Stimulated activated naive CD8-positive, alpha-beta T cell treated with anti-CD3 and anti-CD28 coated beads, Interleukin-15, Interleukin-2, amounts not matched to agents 100 U/mL and 50 U/mL, for 24 hours (primary cell): ENCODE measurements around the gene SKAP2.
"Not testable (repeated sequence)": the region's sequence is repeated elsewhere in the genome, so short reads cannot be mapped to it uniquely, and the experiment has no call there.

Source experiments
- ATAC-seq: fragments of 150-1000 bp; cut with Tn5 transposase; one replicate; pipeline ENCODE4 v1.10.0; 2021
- DNase-seq: peaks from one replicate; pipeline ENCODE4 v3.0.0; 2021

Gene SKAP2

GRCh38 chr7:26857170-26857505 is 7.3 kb downstream of the SKAP2 start:
- ATAC-seq (no peak), DNase-seq (no peak)

DNA sequence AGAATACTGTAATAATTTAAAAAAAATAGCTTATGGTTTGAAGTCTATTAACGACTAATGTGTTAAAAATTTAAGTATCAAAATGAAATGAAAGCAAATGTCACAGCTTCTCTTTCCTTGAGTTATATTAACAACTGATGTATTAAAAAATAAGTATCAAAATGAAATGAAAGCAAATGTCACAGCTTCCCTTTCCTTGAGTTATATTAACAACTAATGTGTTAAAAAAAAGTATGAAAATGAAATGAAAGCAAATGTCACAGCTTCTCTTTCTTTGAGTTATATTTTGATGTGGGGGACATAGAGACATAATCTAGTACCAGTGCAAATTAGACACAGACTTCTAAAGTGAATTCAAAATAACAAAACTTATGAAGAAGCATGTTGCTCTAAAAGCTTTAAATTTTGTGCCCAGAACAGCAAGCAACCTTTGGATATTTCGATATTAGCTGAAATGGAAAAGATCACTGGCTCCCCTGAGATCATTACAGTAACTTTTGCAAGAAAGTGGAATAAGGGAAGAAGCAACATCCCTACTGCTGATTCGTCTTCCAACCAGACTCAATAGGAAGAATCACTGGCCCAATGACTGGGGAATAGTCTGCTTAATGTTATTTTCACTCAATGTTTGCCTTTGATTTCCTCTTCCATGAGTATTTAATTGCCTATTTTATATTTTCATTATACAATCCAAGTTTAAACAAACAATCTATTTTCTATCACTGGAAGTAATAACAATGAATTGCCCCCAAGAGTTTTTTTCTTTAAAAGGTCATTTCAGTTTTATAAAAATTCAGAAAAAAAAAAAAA is 8.0 kb downstream of the SKAP2 start:
- DNase-seq = no peak
- no peak for ATAC-seq

DNA sequence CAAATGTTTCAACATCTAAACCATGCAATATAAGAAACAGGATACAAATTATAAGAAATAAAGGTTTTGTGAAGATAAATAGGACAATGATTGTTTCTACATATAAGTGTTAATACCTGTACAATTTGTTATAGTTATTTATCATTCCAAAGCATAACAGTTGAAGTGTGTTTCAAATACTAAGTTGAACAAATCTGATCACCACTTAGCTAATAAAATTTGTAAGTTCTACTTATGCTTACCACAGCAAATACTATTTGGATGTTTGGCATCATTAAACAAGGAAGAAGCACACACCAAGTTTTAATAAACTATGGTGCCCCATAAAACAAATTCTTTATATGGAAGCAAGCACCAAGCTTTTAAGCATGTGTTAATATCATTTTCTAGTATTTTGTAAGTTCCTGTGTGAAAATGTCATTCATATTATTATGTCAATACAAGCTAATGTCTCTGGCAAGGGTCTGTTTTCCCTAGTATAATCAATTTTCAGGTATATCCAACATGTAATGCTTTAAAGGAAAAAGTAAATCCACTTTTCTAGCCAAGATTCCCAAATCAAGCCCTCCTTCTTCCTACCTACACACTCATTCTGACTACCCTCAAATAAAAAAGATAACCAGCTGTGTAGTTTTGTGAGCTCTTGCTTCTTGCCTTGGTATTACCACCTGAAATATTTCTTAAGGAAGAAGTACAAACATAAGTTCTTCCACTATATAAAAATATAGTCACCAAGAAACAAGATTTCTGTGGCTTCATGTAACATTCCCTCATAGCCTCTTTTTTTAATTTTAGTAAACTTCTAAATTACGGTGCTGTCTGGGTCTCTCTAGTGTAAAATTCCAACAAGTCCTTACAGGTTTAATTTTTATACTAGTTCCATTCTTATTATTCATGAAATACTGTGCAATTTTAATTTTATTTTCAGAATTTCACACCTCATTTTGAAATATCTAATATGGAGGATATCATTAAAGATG is 9.2 kb downstream of the SKAP2 start:
- ATAC-seq (no peak), DNase-seq (no peak)

DNA sequence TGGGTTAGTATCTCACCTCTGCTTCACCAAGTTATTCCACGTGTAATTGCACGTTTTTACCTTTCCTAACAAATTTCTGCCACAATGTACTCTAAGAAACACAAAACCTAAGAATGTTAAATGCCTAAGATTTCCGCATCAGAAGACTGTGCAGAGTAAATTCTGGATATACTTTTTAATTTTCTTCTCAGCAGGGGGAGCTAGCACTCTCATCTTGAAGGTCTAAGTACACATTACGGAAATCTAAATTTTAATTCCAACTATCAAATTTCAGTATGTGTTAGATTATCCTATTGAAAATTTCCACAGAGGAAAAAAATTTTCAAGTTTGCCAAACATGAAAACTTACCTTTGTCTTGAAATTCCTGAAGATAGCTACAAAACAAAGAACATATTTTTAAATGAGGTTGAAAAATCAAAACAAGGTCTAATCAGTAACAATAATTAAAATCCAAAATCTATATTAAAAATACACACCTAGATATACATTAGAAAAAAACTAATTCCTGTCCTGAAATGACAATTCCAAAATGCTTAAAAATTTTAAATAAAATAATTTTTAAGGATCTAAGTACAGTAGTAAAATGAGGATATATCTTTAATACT is 10.5 kb downstream of the SKAP2 start:
- no peak for ATAC-seq

DNA sequence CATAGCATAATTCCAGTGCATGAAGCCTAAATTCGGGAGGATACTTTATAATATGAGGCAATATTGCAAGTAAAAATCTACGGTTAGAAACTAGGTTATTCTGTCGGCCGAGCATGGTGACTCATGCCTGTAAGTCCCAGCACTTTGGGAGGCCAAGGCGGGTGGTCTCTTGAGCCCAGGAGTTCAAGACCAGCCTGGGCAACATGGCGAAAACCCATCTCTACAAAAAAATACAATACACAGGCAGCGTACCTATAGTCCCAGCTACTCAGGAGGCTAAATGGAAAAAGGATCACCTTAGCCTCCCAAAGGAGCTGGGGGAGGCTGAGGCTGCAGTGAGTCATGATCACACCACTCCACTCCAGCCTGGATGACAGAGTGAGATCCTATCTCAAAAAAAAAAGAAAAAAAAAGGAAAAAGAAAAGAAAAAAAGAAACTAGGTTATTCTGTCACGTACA is 14.2 kb downstream of the SKAP2 start:
- DNase-seq = no peak
- ATAC-seq = no peak

More for the DNA sequence above, 10.5 kb downstream of the SKAP2 start:
- DNase-seq = no peak

GRCh38 chr7:26843705-26844104 is 20.7 kb downstream of the SKAP2 start:
- DNase-seq (no peak), ATAC-seq (no peak)

GRCh38 chr7:26842897-26843296 is 21.5 kb downstream of the SKAP2 start:
- no peak for ATAC-seq

DNA sequence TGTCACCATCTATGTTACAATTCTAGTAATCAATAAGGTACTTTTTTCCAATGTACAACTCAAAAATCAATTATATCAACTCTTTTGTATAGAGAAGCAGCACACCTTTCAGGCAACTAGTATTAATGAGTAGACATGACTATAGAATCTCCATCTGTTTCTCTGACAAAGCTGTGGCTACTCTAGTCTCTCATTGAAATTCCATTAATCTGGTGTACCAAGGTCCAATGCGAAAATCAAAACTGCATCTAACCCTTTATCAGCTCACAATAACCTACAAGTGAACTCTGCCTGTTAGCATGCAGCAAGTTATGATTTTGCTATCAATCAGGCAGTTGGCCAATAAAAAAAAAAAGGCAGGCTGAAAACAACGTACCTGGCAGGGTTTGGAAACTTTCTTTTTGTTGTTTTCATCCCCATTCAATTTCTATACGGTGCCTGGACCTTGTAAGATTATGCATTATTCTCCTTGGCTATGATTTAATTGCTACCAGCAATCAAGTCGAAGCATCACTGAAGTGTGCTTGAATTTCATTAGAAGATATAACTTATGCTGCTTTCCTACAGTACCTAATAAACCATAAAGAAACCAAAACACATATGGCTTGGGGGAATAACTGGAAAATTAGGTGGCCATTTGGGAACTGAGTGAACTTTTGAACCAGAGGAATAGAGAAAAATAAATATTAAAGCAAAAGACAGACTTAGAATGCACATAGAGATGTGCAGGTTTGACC is 23.2 kb downstream of the SKAP2 start:
- ATAC-seq (no peak), DNase-seq (no peak)

More at GRCh38 chr7:26842897-26843296, 21.5 kb downstream of the SKAP2 start:
- DNase-seq = no peak

DNA sequence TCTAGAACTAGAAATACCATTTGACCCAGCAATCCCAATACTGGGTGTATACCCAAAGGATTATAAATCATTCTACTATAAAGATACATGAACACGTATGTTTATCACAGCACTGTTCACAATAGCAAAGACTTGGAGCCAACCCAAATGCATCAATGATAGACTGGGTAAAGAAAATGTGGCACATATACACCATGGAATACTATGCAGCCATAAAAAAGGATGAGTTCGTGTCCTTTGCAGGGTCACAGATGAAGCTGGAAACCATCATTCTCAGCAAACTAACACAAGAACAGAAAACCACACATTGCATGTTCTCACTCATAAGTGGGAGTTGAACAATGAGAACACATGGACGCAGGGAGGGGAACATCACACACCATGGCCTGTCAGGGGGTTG is 27.6 kb downstream of the SKAP2 start:
- not testable (repeated sequence) for DNase-seq, ATAC-seq

DNA sequence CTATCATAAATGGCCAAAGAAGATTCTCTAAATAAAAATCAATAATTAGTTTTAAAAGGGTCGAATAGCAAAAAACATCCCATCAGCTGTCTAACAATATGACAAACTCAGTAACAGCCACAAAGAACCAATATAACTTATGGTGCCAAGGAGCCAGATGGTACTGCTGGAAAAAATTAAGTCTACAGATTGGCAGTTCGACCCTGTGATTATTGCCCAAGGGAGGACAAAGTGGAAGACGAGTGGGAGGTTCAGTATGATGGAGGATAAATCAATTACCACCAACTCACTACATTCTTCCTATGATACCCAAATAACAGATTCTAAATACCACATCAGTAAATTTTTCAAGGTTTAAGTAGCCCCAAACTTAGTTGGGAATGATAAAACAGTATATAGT is 49.0 kb downstream of the SKAP2 start:
- DNase-seq (no peak), ATAC-seq (no peak)

DNA sequence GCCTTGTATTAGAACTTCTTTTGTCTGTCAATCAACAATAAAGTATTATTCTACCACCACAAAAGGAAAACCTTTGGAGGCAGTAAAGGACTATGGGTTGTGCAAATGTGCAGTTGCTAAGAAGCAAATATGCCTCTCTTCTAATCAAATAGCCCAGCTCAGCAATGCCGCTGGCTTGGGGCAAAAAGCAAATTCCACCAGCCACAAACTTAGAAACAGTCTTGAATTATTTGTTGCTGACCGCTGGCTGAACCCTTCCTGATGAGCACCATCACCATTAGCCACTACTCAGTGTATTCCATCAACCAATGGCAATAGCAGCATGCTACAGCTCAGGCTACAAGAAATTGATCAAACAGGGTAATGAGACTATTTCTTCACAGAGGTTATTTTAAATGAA is 51.0 kb downstream of the SKAP2 start:
- no peak for ATAC-seq
- no peak for DNase-seq

- no peak for DNase-seq
- no peak for ATAC-seq
Observed at GRCh38 chr7:26794541-26794940, 69.8 kb downstream of the SKAP2 start.

DNA sequence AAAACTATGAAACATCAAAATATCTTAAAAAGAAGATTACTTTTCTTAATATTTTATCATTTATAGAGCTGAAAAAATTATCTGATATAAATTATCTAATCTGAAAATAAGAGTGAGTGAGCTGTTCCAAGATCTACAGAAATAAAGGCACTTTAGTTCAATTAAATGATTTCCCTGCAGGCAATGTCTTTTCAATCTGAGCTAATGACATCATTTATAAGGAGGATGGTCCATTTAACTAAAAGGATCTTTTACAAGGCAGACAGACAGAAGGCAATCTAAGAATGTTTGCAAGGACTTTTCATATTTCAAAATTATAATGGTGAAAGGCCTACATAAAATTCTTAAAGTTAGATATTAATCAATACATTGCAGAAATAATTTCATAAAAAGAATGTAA is 71.8 kb downstream of the SKAP2 start:
- no peak for DNase-seq
- ATAC-seq = no peak

DNA sequence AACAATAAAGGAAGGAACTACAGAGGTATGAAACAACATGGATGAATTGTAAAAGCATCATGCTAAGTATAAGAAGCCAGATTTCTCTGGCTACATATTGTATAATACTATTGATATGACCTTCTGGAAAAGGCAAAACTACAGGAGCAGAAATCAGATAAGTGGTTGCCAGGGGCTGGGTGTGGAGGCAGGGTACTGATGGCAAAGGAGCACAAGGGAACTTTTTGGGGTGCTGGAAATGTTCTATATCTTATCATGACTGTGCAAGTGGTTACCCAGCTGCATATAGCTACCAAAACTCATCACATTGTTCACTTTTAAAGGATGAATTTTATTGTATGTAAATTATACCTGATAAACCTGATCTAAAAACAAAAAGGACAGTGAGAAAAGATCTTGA is 72.4 kb downstream of the SKAP2 start:
- no peak for ATAC-seq
- DNase-seq = no peak

DNA sequence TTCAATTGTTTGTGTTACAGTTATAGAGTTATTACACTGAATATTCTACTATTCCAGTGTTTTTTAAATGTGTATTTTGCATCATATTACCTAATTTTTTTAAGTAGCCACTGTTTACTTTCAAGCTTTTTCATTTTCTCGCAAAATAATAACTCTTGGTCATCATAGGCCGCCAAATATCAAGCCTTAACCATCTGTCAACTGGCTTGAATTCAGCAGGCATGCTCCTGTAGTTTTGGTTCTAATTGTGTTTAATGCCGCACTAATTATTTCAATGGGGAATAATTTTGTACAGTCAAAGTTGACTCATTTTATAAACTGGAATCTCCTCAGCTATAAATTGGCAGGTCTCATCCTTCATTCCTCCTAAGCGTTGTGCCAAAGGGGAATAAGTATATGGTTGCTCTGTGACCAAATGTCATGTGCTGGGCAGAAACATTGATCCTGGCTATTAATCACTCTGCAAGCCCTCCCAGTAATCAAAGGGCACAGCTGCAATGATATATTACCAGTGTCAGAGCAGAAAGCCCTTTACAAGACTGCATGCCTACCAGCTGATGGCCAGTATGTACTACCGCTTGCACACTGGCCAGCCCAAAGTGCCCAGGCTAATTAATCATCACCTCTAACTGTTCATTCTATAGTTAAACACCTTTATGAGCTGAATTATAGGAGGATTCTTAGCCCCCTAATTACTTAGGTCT is 74.8 kb downstream of the SKAP2 start:
- ATAC-seq (no peak), DNase-seq (no peak)

DNA sequence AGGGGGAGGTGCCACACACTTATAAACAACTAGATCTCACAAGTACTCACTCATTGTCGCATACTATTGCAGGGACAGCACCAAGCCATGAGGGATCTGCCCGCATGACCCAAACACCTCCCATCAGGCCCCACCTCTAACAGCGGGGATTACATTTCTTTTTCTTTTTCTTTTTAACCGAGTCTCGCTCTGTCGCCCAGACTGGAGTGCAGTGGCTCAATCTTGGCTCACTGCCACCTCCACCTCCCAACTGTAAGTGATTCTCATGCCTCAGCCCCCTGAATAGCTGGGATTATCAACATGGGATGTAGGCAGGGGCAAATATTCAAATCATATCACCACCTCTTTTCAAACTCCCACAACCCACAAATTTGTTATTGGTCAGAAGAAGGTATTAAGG is 76.7 kb downstream of the SKAP2 start:
- no peak for ATAC-seq
- no peak for DNase-seq

DNA sequence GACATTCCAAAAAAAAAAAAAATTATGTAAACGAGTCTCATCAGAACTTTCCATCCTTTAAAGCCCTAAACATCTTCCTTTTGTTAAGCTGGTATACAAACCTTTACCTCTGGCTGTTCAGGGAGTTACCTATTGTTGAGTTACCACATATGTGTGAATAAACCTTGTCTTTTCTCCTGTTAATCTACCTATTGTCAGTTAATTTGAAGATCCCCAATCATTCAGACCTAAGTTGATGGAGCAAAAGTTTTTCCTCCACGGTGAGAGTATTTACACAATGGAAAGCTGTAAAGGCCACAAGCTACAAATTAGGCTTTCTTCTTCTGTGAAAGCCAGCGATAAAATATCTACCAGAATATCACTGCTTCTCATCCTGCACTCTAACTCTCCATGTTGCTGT is 80.3 kb downstream of the SKAP2 start:
- DNase-seq (no peak), ATAC-seq (no peak)

DNA sequence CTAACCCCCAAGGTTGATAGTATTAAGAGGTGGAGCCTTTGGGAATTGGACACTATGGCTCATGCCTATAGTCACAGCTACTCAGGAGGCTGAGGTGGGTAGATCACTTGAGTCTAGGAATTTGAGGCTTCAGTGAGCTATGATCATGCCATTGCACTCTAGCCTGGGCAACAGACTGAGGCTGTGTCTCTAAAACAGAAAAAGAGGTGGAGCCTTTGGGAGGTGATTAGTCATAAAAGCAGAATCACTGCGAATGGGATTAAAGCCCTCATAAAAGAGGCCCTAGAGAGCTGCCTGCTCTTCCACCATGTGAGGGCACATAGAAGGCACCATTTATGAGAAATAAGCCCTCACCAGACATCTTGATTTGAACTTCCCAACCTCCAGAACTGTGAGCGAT is 81.9 kb downstream of the SKAP2 start:
- DNase-seq (no peak), ATAC-seq (no peak)

DNA sequence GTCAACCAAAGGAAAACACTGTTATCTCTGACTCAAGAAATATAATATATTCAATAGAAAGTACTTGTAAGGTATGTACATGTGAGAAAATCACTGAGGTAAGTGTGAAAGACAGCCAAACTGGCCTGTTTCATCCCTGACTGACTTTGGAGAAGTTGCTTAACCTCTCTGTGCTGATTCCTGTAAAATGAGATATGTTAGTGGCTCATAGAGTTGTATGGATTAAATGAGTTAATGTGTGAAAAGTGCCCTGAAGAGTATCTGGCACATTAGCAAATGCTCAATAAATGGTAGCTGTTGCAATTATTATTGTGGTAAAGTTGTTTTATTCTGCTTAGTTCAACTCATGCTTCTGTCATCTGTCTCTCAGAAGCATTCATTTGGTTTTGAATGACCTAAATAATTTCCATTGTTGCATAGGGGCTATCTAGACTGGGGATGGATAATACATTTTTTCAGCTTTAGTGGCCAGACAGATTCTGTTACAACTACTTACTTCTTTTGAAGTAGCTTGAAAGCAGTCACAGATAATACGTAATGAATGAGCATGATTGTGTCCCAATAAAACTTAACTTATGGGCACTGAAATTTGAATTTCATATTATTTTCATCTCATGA is 84.3 kb downstream of the SKAP2 start:
- no peak for DNase-seq
- ATAC-seq = no peak

- no peak for ATAC-seq
- no peak for DNase-seq
Observed at GRCh38 chr7:26777385-26777784, 87.0 kb downstream of the SKAP2 start.

DNA sequence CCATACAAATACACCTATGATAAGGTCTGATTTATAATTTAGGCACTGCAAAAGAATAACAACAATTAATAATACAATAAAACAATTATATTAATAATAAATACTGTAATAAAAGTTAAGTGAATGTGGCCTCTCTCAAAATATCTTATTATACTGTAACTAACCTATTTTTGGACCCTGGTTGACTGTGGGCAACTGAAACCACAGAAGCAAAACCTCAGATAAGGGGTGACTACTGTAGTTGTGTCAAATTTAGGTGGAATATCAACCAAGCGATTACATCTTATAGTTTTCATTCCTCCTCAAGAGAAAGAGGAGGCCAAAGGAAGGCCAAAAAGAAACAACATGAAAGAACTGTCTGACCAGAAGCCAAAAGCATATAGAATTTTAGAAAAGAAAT is 103.9 kb downstream of the SKAP2 start:
- ATAC-seq = no peak
- DNase-seq = no peak
